IMR-90 (cell line): ENCODE measurements around the gene VAV1. TPM values are rescaled to one million over a fixed set of nuclear protein-coding genes. Genes with fewer than 3 reads are reported as not detected.

Source experiments
- ATAC-seq: fragments of 200-7000 bp; cut with Tn5 transposase; 2 replicates; pipeline ENCODE4 v1.9.1; 2020; ENCODE audit warnings: low read depth, mild to moderate bottlenecking, moderate library complexity
- BruUV-seq: library from RNA; stranded (reverse); fragments of 400-500 nt; replicated peaks from 2 replicates; lab custom pipeline; 2021; lab: Mats Ljungman, UMichigan
- CTCF ChIA-PET: fragments of 300-600 bp; formaldehyde crosslinking; extraction: SDS; loops from one replicate; lab custom pipeline; 2021; ENCODE audit warnings: antibody characterized with exemption; lab: Yijun Ruan, JAX
- POLR2A ChIA-PET: fragments of 300-600 bp; sonication (Branson Sonifier 250); formaldehyde crosslinking; loops from one replicate; lab custom pipeline; 2022; ENCODE audit warnings: antibody characterized with exemption; ENCODE audit not compliant: unreplicated experiment; lab: Charles Lee
- DNase-seq: peaks from one replicate; pipeline ENCODE4 v3.0.0; 2013
- H2AFZ ChIP-seq: replicated peaks from 2 replicates; pipeline ENCODE3; 2013; ENCODE audit warnings: low read length, mild to moderate bottlenecking; ENCODE audit not compliant: poor library complexity
- H2AK5ac ChIP-seq: 2 replicates; pipeline ENCODE4 v1.6.1; 2013; ENCODE audit warnings: low read depth, low read length, inconsistent platforms
- H2AK9ac ChIP-seq: replicated peaks from 2 replicates; pipeline ENCODE3; 2013; ENCODE audit warnings: mild to moderate bottlenecking, low read depth, low read length, moderate library complexity; ENCODE audit not compliant: poor library complexity
- H2BK120ac ChIP-seq: 2 replicates; pipeline ENCODE4 v1.6.1; 2013; ENCODE audit warnings: low read depth, low read length, inconsistent platforms
- H2BK15ac ChIP-seq: 3 replicates; pipeline ENCODE4 v1.6.1; 2013; ENCODE audit warnings: low read depth, low read length, inconsistent platforms
- H2BK20ac ChIP-seq: 2 replicates; pipeline ENCODE4 v1.6.1; 2013; ENCODE audit warnings: low read depth, mild to moderate bottlenecking, inconsistent platforms, low read length, moderate library complexity
- H2BK5ac ChIP-seq: 2 replicates; pipeline ENCODE4 v1.6.1; 2013; ENCODE audit warnings: mild to moderate bottlenecking, low read depth, low read length, inconsistent platforms; ENCODE audit not compliant: poor library complexity, severe bottlenecking
- H3K14ac ChIP-seq: replicated peaks from 2 replicates; pipeline ENCODE4 v1.6.1; 2013; ENCODE audit warnings: low read depth, low read length, inconsistent platforms
- H3K18ac ChIP-seq: 2 replicates; pipeline ENCODE4 v1.6.1; 2013; ENCODE audit warnings: low read depth, low read length, control low read depth
- H3K23ac ChIP-seq: 2 replicates; pipeline ENCODE4 v1.6.1; 2013; ENCODE audit warnings: low read depth, low read length, inconsistent platforms
- H3K27ac ChIP-seq: 2 replicates; pipeline ENCODE4 v1.5.1; 2013; ENCODE audit warnings: mild to moderate bottlenecking, control low read depth, low read length; ENCODE audit not compliant: insufficient read depth
- H3K27me3 ChIP-seq: 2 replicates; pipeline ENCODE4 v1.6.1; 2013; ENCODE audit warnings: low read length; ENCODE audit not compliant: control insufficient read depth, insufficient read depth
- H3K36me3 ChIP-seq: 2 replicates; pipeline ENCODE4 v1.6.1; 2013; ENCODE audit warnings: low read length, mixed read lengths; ENCODE audit not compliant: control insufficient read depth, insufficient read depth
- H3K4ac ChIP-seq: 2 replicates; pipeline ENCODE4 v1.6.1; 2013; ENCODE audit warnings: low read depth, low read length, inconsistent platforms
- H3K4me1 ChIP-seq: 2 replicates; pipeline ENCODE4 v1.6.1; 2013; ENCODE audit warnings: low read length, mixed read lengths; ENCODE audit not compliant: control insufficient read depth, insufficient read depth
- H3K4me2 ChIP-seq: 2 replicates; pipeline ENCODE4 v1.6.1; 2013; ENCODE audit warnings: low read depth, mild to moderate bottlenecking, control low read depth, low read length, moderate library complexity
- H3K4me3 ChIP-seq: 2 replicates; pipeline ENCODE4 v1.5.1; 2013; ENCODE audit warnings: low read depth, mild to moderate bottlenecking, control low read depth, low read length, moderate library complexity; ENCODE audit not compliant: insufficient read depth
- H3K56ac ChIP-seq: 2 replicates; pipeline ENCODE4 v1.6.1; 2013; ENCODE audit warnings: low read length, inconsistent platforms; ENCODE audit not compliant: insufficient read depth; ENCODE audit errors: extremely low read depth
- H3K79me1 ChIP-seq, 2 experiments: 2 replicates each; pipeline ENCODE4 v1.6.1; 2013; ENCODE audit warnings: low read length in 2 of 2, inconsistent platforms in 1 of 2, low read depth in 1 of 2
- H3K9ac ChIP-seq: 2 replicates; pipeline ENCODE4 v1.6.1; 2013; ENCODE audit warnings: low read depth, low read length, control low read depth
- H3K9me1 ChIP-seq: 2 replicates; pipeline ENCODE4 v1.6.1; 2013; ENCODE audit warnings: low read length, inconsistent platforms; ENCODE audit not compliant: insufficient read depth
- H3K9me3 ChIP-seq: 2 replicates; pipeline ENCODE4 v1.6.1; 2013; ENCODE audit warnings: low read length; ENCODE audit not compliant: control insufficient read depth, insufficient read depth
- H4K20me1 ChIP-seq: 2 replicates; pipeline ENCODE4 v1.6.1; 2013; ENCODE audit warnings: low read length, inconsistent platforms; ENCODE audit not compliant: insufficient read depth
- H4K5ac ChIP-seq: 2 replicates; pipeline ENCODE4 v1.6.1; 2013; ENCODE audit warnings: mild to moderate bottlenecking, low read depth, low read length, control low read depth
- H4K8ac ChIP-seq, 2 experiments: 2 replicates each; pipeline ENCODE4 v1.6.1; 2013; ENCODE audit warnings: low read depth in 2 of 2, low read length in 2 of 2, control low read depth in 1 of 2, inconsistent platforms in 1 of 2
- H4K91ac ChIP-seq: 2 replicates; pipeline ENCODE4 v1.6.1; 2013; ENCODE audit warnings: low read depth, low read length, inconsistent platforms; ENCODE audit not compliant: insufficient read depth
- MAFK ChIP-seq: IDR thresholded peaks from 2 replicates; pipeline ENCODE4 v1.6.1; 2012; ENCODE audit warnings: low read depth, low read length, improper control_type of control experiment
- WGBS, 2 experiments: methylation state at CpG; one replicate each; pipeline versions ENCODE4 v1.1.5 to v1.1.7; 2013; ENCODE audit warnings: missing lambda C conversion rate in 2 of 2; ENCODE audit not compliant: insufficient read length in 1 of 2; ENCODE audit errors: extremely low coverage in 2 of 2; 5-methylcytosine and 5-hydroxymethylcytosine counted together
- dilution Hi-C: fragments of 300-500 bp; cut with HindIII; formaldehyde crosslinking; loops from one replicate; pipeline ENCODE4 v1.14.3; 2018; ENCODE audit warnings: low sequenced_read_pairs; ENCODE audit not compliant: unreplicated experiment
- in situ Hi-C: fragments of 300-500 bp; cut with MboI; formaldehyde crosslinking; loops from 3 replicates; pipeline ENCODE4 v1.14.3; 2019; ENCODE audit warnings: low sequenced_read_pairs, inconsistent platforms, mixed read lengths
- intact Hi-C: fragments of 100-400 bp; cut with micrococcal nuclease; formaldehyde crosslinking; loops from 2 replicates; pipeline ENCODE4 v1.10.0; 2022
- polyA plus RNA-seq, 3 experiments: library from polyadenylated mRNA; depleted of rRNA; stranded (reverse); fragments of >200 nt; gene quantifications; 2 replicates each; pipeline ENCODE4 v1.2.3, GENCODE V29; 2012; ENCODE audit warnings: low replicate concordance in 1 of 3
- total RNA-seq: library from RNA; depleted of rRNA; stranded (reverse); fragments of >200 nt; gene quantifications from 2 replicates; pipeline ENCODE4 v1.2.3, GENCODE V29; 2012

Gene VAV1
- total and polyA plus RNA-seq, 2 of the 4 experiments (the other 2 are of a cell fraction) = not detected

DNA sequence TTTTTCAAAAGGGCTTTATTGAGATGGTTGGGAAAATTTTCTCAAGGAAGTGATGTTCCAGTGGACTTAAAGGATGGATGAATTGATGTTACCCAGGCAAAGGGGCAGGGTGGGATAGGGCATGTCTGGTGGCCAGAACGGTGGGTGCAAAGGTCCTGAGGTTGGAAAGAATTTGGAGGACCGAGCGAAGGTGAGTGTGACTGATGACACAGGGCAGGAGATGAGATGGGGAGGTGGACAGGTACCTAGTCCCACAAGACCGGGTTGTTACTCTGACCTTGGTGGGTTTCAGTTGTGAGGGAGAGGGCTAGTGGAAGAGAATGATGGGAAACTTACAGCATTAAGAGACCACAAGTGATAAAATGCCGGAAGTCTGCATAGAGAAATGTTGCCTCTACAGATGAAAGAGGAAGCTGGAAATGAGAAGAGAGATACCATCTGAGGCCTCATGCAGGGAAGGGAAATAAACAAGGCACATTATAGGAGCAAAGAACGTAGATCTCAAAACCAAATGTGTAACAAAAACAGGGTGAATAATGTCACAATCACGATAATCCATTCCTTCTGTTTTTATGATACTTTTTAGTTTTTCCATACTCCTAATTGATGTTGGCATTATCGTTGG lies 119.4 kb downstream of the VAV1 start:
- no peak overlapping the region for H2BK5ac ChIP-seq
- no peak for TF ChIP-seq MAFK
- no peak overlapping the region for H3K27ac ChIP-seq
- H3K79me1 ChIP-seq = no peaks in the 10 kb centered on the region
- ChIA-PET CTCF (no interaction called here), POLR2A (no interaction called here)
- H2AFZ ChIP-seq = no peak overlapping the region
- no TSS peak for BruUV-seq
- DNase-seq (no peak), ATAC-seq (no peak)
- no peak overlapping the region for H2BK15ac ChIP-seq
- no peaks in the 10 kb centered on the region for H3K36me3 ChIP-seq
- no peak overlapping the region for H4K5ac ChIP-seq
- no peak overlapping the region for H2AK5ac ChIP-seq
- no peak overlapping the region for H3K18ac ChIP-seq
- no peak overlapping the region for H2BK120ac ChIP-seq
- dilution Hi-C loops = no loop called here
- H3K4me1 ChIP-seq = no peaks in the 10 kb centered on the region
- peaks cover 18% of the 10 kb centered on the region for H3K9me3 ChIP-seq
- no peak overlapping the region for H2AK9ac ChIP-seq
- in situ Hi-C loops = no loop called here
- intact Hi-C loops = no loop called here
- H3K14ac ChIP-seq = no peak overlapping the region
- H2BK20ac ChIP-seq = no peak overlapping the region
- H3K9me1 ChIP-seq = no peaks in the 10 kb centered on the region
- H3K4ac ChIP-seq = no peak overlapping the region
- no peak overlapping the region for H3K4me3 ChIP-seq
- no peaks in the 10 kb centered on the region for H4K20me1 ChIP-seq
- no peak overlapping the region for H3K23ac ChIP-seq
- H4K8ac ChIP-seq = no peak overlapping the region
- H3K4me2 ChIP-seq = no peak overlapping the region
- no peak overlapping the region for H4K91ac ChIP-seq
- no peak overlapping the region for H3K56ac ChIP-seq
- H3K27me3 ChIP-seq = no peaks in the 10 kb centered on the region
- no peak overlapping the region for H3K9ac ChIP-seq
- 63% methylated on average over 4 of the region's 8 CpGs; no CpG with 5 or more reads in 1 of the 2 experiments for WGBS, 2 experiments
